CD4-positive, alpha-beta T cell (primary cell): ENCODE results near the gene MADCAM1. TPM values are rescaled to one million over a fixed set of nuclear protein-coding genes. Genes with fewer than 3 reads are reported as not detected.

Experiments
- ATAC-seq: fragments of 200-7000 bp; cut with Tn5 transposase; one replicate; pipeline ENCODE4 v1.10.0; 2022; ENCODE audit warnings: mild to moderate bottlenecking; ENCODE audit not compliant: poor library complexity
- CTCF ChIA-PET: fragments of 350-600 bp; sonication (Branson Sonifier 250); formaldehyde crosslinking; loops from one replicate; lab custom pipeline; 2021; ENCODE audit warnings: antibody characterized with exemption, inconsistent platforms; lab: Charles Lee
- POLR2A ChIA-PET: fragments of 350-600 bp; sonication (Branson Sonifier 250); formaldehyde crosslinking; loops from one replicate; lab custom pipeline; 2021; ENCODE audit warnings: antibody characterized with exemption, inconsistent platforms; lab: Charles Lee
- DNase-seq, 14 experiments: peaks; one replicate each; pipeline ENCODE4 v3.0.0-alpha.2; 2013 to 2020; ENCODE audit warnings: mixed read lengths in 2 of 14
- H3K27ac ChIP-seq, 2 donors: one replicate each; pipeline versions ENCODE4 v1.5.1 to v1.7.0; 2013; ENCODE audit warnings: low read length in 2 of 2, low read depth in 1 of 2, mild to moderate bottlenecking in 1 of 2
- H3K27me3 ChIP-seq, 2 experiments: 1 replicate in 1 of 2; 2 replicates in 1 of 2; pipeline versions ENCODE4 v1.6.1 to v1.7.0; 2013; ENCODE audit warnings: low read length in 2 of 2, control low read depth in 1 of 2, mild to moderate bottlenecking in 1 of 2, moderate library complexity in 1 of 2; ENCODE audit not compliant: insufficient read depth in 2 of 2, control insufficient read depth in 1 of 2
- H3K36me3 ChIP-seq: one replicate; pipeline ENCODE4 v1.6.1; 2013; ENCODE audit warnings: low read length, control low read depth; ENCODE audit not compliant: insufficient read depth
- H3K4me1 ChIP-seq: one replicate; pipeline ENCODE4 v1.6.1; 2013; ENCODE audit warnings: low read length, control low read depth; ENCODE audit not compliant: insufficient read depth
- H3K4me3 ChIP-seq: one replicate; pipeline ENCODE4 v1.5.1; 2013; ENCODE audit warnings: mild to moderate bottlenecking, low read length, moderate library complexity
- H3K9me3 ChIP-seq, 2 experiments: 1 replicate in 1 of 2; 2 replicates in 1 of 2; pipeline versions ENCODE4 v1.6.1 to v1.7.0; 2013; ENCODE audit warnings: low read length in 2 of 2, mild to moderate bottlenecking in 2 of 2, control low read depth in 1 of 2, moderate library complexity in 1 of 2; ENCODE audit not compliant: control insufficient read depth in 1 of 2, insufficient read depth in 1 of 2
- H3K27ac Mint-ChIP-seq: one replicate; pipeline ENCODE4 v1.8.0; 2020; ENCODE audit warnings: mixed read lengths
- H3K27me3 Mint-ChIP-seq: one replicate; pipeline ENCODE4 v1.8.0; 2021; ENCODE audit warnings: mixed read lengths
- H3K36me3 Mint-ChIP-seq: one replicate; pipeline ENCODE4 v1.8.0; 2021; ENCODE audit warnings: low read depth, mixed read lengths
- H3K4me1 Mint-ChIP-seq: one replicate; pipeline ENCODE4 v1.8.0; 2021; ENCODE audit warnings: low read depth, mixed read lengths
- H3K4me3 Mint-ChIP-seq: one replicate; pipeline ENCODE4 v1.8.0; 2020; ENCODE audit warnings: mild to moderate bottlenecking, mixed read lengths
- H3K9me3 Mint-ChIP-seq: one replicate; pipeline ENCODE4 v1.8.0; 2020; ENCODE audit warnings: mixed read lengths
- intact Hi-C, 2 experiments: fragments of 100-400 bp; cut with DNase I in 1 of 2; cut with micrococcal nuclease in 1 of 2; formaldehyde crosslinking; loops; one replicate each; pipeline versions ENCODE4 v1.15.1 to v1.9.0; 2023 to 2025; cut with DNase I, micrococcal nuclease
- total RNA-seq, 174 experiments: library from RNA in 2 of 174; stranded (reverse) in 2 of 174; gene quantifications; one replicate each; pipeline ENCODE4 v1.2.3 and lab custom pipeline; 2021 to 2026
- TF ChIP-seq, protein P1 (sequence below): fragments of 200-600 bp; IDR thresholded peaks from one replicate; pipeline ENCODE4 v1.8.0; 2022; ENCODE audit warnings: antibody characterized with exemption, mild to moderate bottlenecking

MADCAM1 gene
- total RNA-seq, 2 experiments from 2014 or later = 0.20 to 0.91 TPM

DNA sequence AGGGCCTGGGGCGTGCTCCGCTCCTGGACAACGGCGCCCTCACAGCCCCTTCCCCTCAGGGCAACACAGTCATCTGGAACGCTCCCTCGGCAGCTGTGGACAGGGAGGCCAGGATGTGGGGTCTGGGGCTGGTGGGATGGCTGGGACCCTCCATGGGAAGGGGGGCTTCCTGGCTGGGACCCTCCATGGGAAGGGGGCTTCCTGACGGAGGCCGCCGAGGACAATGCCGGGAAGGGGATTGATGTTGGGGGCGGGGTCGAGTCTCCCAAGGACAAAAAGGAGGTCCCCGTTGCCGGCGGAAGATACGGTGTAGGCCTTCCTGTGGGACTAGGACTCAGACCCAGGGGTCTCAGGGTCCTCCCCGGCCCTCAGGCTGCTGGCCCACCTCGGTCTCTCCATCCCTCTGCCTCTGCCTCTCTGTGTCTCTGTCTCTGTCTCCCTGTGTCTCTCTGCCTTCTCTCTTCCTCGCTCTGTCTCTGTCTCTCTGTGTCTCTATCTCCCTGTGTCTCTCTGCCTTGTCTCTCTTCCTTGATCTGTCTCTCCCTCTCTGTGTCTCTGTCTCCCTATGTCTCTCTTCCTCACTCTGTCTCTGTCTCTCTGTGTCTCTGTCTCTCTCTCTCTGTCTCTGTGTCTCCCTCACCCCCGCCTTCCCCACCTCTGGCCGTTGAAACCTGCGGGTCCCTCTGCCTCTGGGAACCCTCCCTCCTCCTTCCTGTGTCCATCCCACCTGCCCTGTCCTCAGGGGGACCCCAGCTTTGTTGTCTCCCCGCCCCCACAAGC lies 2.7 kb upstream of the MADCAM1 start:
- ATAC-seq (no peak), DNase-seq (no peak)
- H3K4me3 Mint-ChIP-seq = no peak overlapping the region
- Histone ChIP-seq H3K27ac (no peak overlapping the region), H3K9me3 (peaks cover 0 to 20% of the 10 kb centered on the region in 2 experiments), H3K27me3 (peaks cover 13 to 21% of the 10 kb centered on the region in 2 experiments), H3K4me1 (peaks cover 31% of the 10 kb centered on the region), H3K36me3 (no peaks in the 10 kb centered on the region), H3K4me3 (no peak overlapping the region)
- no peaks in the 10 kb centered on the region for H3K36me3 Mint-ChIP-seq
- TF ChIP-seq, protein P1, sequence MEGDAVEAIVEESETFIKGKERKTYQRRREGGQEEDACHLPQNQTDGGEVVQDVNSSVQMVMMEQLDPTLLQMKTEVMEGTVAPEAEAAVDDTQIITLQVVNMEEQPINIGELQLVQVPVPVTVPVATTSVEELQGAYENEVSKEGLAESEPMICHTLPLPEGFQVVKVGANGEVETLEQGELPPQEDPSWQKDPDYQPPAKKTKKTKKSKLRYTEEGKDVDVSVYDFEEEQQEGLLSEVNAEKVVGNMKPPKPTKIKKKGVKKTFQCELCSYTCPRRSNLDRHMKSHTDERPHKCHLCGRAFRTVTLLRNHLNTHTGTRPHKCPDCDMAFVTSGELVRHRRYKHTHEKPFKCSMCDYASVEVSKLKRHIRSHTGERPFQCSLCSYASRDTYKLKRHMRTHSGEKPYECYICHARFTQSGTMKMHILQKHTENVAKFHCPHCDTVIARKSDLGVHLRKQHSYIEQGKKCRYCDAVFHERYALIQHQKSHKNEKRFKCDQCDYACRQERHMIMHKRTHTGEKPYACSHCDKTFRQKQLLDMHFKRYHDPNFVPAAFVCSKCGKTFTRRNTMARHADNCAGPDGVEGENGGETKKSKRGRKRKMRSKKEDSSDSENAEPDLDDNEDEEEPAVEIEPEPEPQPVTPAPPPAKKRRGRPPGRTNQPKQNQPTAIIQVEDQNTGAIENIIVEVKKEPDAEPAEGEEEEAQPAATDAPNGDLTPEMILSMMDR = no peak
- no peak overlapping the region for H3K27ac Mint-ChIP-seq
- ChIA-PET POLR2A (interaction anchor here (1.0 kb wide), 1 partner anchor 13 kb away, joined by 3 read pairs; no protein-coding TSS in a partner anchor), CTCF (interaction anchor here (1.3 to 3.7 kb wide), 2 partner anchors 13 to 17 kb away, joined by 4 to 18 read pairs; no protein-coding TSS in a partner anchor)
- H3K27me3 Mint-ChIP-seq = peaks cover 10% of the 10 kb centered on the region
- intact Hi-C loops = no loop called here
- no peaks in the 10 kb centered on the region for H3K4me1 Mint-ChIP-seq
- no peaks in the 10 kb centered on the region for H3K9me3 Mint-ChIP-seq

DNA sequence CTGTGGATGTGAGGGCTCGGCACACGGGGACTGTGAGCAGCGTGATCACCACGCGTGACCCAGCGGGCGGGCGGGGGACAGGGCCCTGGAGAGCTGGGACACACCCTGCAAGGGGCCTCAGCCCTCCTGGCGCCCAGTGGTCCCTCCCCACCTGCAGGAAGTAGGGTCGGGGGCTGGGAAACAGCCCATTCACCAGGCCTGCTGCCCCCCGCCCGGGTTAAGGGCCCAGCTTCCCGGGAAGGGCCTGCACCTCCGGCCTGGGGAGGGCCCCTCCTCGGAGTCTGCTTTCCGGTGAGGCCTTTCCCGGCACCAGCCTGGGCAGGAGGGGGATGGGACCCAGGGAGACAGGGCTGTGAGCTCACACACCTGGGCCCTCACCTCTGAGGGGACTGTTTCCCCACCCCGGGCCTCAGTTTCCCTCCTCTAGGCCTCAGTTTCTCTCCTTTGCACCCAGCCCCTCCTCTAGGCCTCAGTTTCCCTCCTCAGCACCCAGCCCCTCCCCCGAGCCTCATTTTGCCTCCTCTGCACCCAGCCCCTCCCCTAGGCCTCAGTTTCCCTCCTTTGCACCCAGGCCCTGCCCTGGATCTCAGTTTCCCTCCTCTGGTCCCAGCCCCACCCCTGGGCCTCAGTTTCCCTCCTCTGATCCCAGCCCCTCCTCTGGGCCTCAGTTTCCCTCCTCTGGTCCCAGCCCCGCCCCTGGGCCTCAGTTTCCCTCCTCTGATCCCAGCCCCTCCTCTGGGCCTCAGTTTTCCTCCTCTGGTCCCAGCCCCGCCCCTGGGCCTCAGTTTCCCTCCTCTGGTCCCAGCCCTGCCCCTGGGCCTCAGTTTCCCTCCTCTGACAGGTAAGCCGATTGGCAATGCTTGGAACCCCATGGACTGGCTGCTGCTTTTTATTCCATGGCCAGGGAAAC lies 1.9 kb upstream of the MADCAM1 start:
- Mint-ChIP-seq H3K27me3 (peaks cover 15% of the 10 kb centered on the region), H3K4me3 (no peak overlapping the region), H3K9me3 (no peaks in the 10 kb centered on the region), H3K36me3 (no peaks in the 10 kb centered on the region), H3K4me1 (no peaks in the 10 kb centered on the region), H3K27ac (no peak overlapping the region)
- H3K27me3 ChIP-seq = peaks cover 19 to 26% of the 10 kb centered on the region in 2 experiments
- peaks cover 0 to 20% of the 10 kb centered on the region in 2 experiments for H3K9me3 ChIP-seq
- intact Hi-C loops = no loop called here
- no peak for ATAC-seq
- no peak for DNase-seq
- no peak overlapping the region for H3K4me3 ChIP-seq
- no peaks in the 10 kb centered on the region for H3K36me3 ChIP-seq
- TF ChIP-seq, protein P1 = no peak
- peaks cover 27% of the 10 kb centered on the region for H3K4me1 ChIP-seq
- H3K27ac ChIP-seq = no peak overlapping the region
- ChIA-PET CTCF (interaction anchor here (1.3 kb wide), 1 partner anchor 12 kb away, joined by 4 read pairs; no protein-coding TSS in a partner anchor), POLR2A (interaction anchor here (1.0 to 1.3 kb wide), 2 partner anchors 12 kb away, joined by 3 to 4 read pairs; no protein-coding TSS in a partner anchor)

DNA sequence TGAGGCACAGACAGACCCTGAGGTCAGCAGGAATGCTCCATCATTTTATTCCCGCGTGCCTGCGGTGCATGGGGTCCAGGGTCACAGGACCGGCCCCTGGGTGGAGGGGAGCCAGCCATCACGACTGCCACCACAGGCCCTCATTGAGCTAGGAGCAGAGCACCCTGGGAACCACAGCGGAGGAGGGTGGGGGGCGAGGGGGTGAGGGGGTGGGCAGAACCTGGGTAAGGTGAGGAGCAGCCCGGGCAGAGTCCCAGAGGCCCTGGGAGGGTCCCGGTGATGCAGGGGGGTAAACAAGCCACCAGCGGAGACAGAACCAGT lies 1.2 kb upstream of the MADCAM1 start:
- POLR2A ChIA-PET = interaction anchor here (0.8 to 1.3 kb wide), 2 partner anchors 12 to 16 kb away, joined by 3 to 4 read pairs; no protein-coding TSS in a partner anchor
- H3K27me3 Mint-ChIP-seq = peaks cover 18% of the 10 kb centered on the region
- no peak overlapping the region for H3K4me3 ChIP-seq
- CTCF ChIA-PET = interaction anchor here (1.2 to 1.7 kb wide), 3 partner anchors 9 to 16 kb away, joined by 7 to 15 read pairs (median 14); partner anchors contain the start of gene TPGS1
- TF ChIP-seq, protein P1 = no peak
- intact Hi-C loops = no loop called here
- H3K4me1 ChIP-seq = peaks cover 23% of the 10 kb centered on the region
- no peaks in the 10 kb centered on the region for H3K36me3 ChIP-seq
- H3K36me3 Mint-ChIP-seq = no peaks in the 10 kb centered on the region
- no peak overlapping the region for H3K27ac ChIP-seq
- peaks cover 19 to 27% of the 10 kb centered on the region in 2 experiments for H3K27me3 ChIP-seq
- H3K4me3 Mint-ChIP-seq = no peak overlapping the region
- ATAC-seq (no peak), DNase-seq (no peak)
- H3K27ac Mint-ChIP-seq = no peak overlapping the region
- H3K9me3 ChIP-seq = peaks cover 0 to 20% of the 10 kb centered on the region in 2 experiments
- H3K9me3 Mint-ChIP-seq = no peaks in the 10 kb centered on the region
- no peaks in the 10 kb centered on the region for H3K4me1 Mint-ChIP-seq
